Stimulated activated effector memory CD8-positive, alpha-beta T cell treated with anti-CD3 and anti-CD28 coated beads, Interleukin-12 subunit alpha, Interleukin-12 subunit beta, amount 100 ng/mL, for 72 hours (primary cell): ENCODE measurements around the gene SLC31A1.
"Not testable (repeated sequence)": the region's sequence is repeated elsewhere in the genome, so short reads cannot be mapped to it uniquely, and the experiment has no call there.

Source experiments
- ATAC-seq: fragments of 150-1000 bp; cut with Tn5 transposase; 2 replicates; pipeline ENCODE4 v1.10.0; 2021
- DNase-seq, 2 donors: peaks; one replicate each; pipeline ENCODE4 v3.0.0; 2021 to 2022; ENCODE audit warnings: low spot score in 2 of 2
- H3K27ac Mint-ChIP-seq: one replicate; pipeline ENCODE4 v1.8.0; 2022; ENCODE audit warnings: mild to moderate bottlenecking, mixed read lengths
- H3K36me3 Mint-ChIP-seq: one replicate; pipeline ENCODE4 v1.8.0; 2022; ENCODE audit warnings: mild to moderate bottlenecking, mixed read lengths
- H3K4me1 Mint-ChIP-seq: one replicate; pipeline ENCODE4 v1.8.0; 2022; ENCODE audit warnings: mixed read lengths
- H3K4me3 Mint-ChIP-seq: one replicate; pipeline ENCODE4 v1.8.0; 2022; ENCODE audit warnings: mild to moderate bottlenecking, mixed read lengths
- H3K9me3 Mint-ChIP-seq: one replicate; pipeline ENCODE4 v1.8.0; 2022; ENCODE audit warnings: mixed read lengths

Gene SLC31A1

GRCh38 chr9:113205861-113206260 is 15.5 kb upstream of the SLC31A1 start:
- H3K9me3 Mint-ChIP-seq, result no peaks in the 10 kb centered on the region
- no peak for ATAC-seq
- no peaks in the 10 kb centered on the region for H3K4me1 Mint-ChIP-seq

DNA sequence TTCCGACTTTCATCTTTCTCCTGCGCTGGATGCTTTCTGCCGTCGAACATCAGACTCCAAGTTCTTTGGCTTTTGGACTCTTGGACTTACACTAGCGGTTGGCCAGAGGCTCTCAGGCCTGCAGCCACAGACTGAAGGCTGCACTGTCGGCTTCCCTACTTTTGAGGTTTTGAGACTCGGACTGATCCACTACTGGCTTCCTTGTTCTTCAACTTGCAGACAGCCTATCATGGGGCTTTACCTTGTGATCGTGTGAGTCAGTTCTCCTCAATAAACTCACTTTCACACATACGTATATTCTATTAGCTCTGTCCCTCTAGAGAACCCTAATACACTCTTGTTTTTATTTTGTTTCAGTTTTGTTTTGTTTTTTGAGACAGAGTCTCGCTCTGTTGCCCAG is 10.5 kb upstream of the SLC31A1 start:
- Mint-ChIP-seq H3K27ac (no peak overlapping the region), H3K9me3 (no peaks in the 10 kb centered on the region), H3K36me3 (peaks cover 98% of the 10 kb centered on the region), H3K4me3 (no peak overlapping the region), H3K4me1 (peaks cover 16% of the 10 kb centered on the region)
- ATAC-seq (no peak), DNase-seq (no peak)

More at GRCh38 chr9:113205861-113206260, 15.5 kb upstream of the SLC31A1 start:
- no peak for DNase-seq
- Mint-ChIP-seq H3K36me3 (peaks cover 100% of the 10 kb centered on the region), H3K4me3 (no peak overlapping the region), H3K27ac (no peak overlapping the region)

GRCh38 chr9:113215132-113215531 is 6.2 kb upstream of the SLC31A1 start:
- H3K4me1 Mint-ChIP-seq, result peaks cover 23% of the 10 kb centered on the region
- peak; percentile 33 for ATAC-seq
- H3K36me3 Mint-ChIP-seq, result peaks cover 83% of the 10 kb centered on the region
- H3K9me3 Mint-ChIP-seq, result no peaks in the 10 kb centered on the region
- no peak for DNase-seq
- no peak overlapping the region for H3K4me3 Mint-ChIP-seq
- H3K27ac Mint-ChIP-seq, result peak overlapping the region; percentile 14

DNA sequence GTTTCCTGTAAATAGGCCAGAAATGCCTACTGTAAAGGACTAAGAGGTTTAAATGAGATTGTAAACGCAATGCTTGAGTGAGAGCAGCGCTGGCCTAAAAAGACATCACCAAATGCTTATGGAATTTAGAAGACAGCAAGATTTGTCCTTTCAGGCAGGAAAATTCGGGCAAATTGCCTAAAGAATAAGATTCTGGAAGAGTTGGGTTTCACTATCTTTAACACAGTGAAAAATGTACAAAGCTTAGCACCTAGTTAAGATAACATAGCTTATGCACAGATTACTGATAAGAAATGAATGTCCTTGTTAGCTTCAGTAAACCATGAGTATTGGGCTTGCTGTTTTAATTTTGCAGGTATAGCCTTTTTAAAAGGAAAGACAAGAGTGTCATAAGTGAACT is 4.9 kb upstream of the SLC31A1 start:
- no peak for ATAC-seq
- peaks cover 82% of the 10 kb centered on the region for H3K36me3 Mint-ChIP-seq
- no peaks in the 10 kb centered on the region for H3K9me3 Mint-ChIP-seq
- no peak overlapping the region for H3K27ac Mint-ChIP-seq
- DNase-seq, result no peak
- H3K4me1 Mint-ChIP-seq, result peaks cover 23% of the 10 kb centered on the region
- H3K4me3 Mint-ChIP-seq, result no peak overlapping the region

- DNase-seq (no peak), ATAC-seq (no peak)
- Mint-ChIP-seq H3K27ac (peak overlapping the region; percentile 95), H3K4me1 (peaks cover 29% of the 10 kb centered on the region), H3K9me3 (no peaks in the 10 kb centered on the region), H3K4me3 (peak overlapping the region; percentile 93), H3K36me3 (peaks cover 53% of the 10 kb centered on the region)
Measured at GRCh38 chr9:113219186-113219936, 2.0 kb upstream of the SLC31A1 start.

GRCh38 chr9:113219969-113220368 is 1.4 kb upstream of the SLC31A1 start:
- Mint-ChIP-seq H3K9me3 (no peaks in the 10 kb centered on the region), H3K4me1 (peaks cover 24% of the 10 kb centered on the region), H3K4me3 (peak overlapping the region; percentile 93), H3K36me3 (peaks cover 49% of the 10 kb centered on the region), H3K27ac (peak overlapping the region; percentile 95)
- ATAC-seq, result peak; percentile 81
- DNase-seq, result peak; percentile 14 to 60

DNA sequence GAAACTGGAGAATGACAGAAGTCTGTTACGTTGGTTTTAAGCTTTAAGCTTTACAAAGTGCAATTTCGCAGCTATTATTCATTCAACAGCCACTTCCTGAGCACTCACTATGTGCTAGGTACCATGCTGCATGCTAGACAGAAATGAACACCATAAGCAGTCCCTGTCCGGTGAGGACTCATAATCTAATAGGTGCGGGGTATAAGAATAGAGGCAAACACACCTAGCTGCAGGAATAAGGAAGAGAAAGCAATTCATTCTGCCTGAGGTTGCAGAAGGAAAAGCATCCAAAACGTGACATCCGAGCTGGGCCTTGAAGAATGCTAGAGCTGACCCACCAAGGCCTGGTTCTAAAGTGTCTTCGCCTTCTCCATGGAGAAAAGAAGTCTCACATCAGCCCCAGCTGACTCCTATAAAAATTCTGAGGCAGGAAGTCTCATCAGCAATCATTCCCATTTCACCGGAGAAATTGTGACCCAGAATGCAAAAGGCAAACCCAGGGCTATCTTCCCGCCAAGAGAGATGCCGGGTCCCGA is 809 bp upstream of the SLC31A1 start:
- peak in 1 of 2 donors; percentile 64 for DNase-seq

GRCh38 chr9:113221800-113222481 is 597 bp downstream of the SLC31A1 start:
- H3K36me3 Mint-ChIP-seq, result peaks cover 30% of the 10 kb centered on the region
- peak; percentile 4 for ATAC-seq
- peak overlapping the region; percentile 95 for H3K27ac Mint-ChIP-seq
- H3K4me3 Mint-ChIP-seq, result peak overlapping the region; percentile 93
- no peak for DNase-seq
- peaks cover 19% of the 10 kb centered on the region for H3K4me1 Mint-ChIP-seq
- H3K9me3 Mint-ChIP-seq, result no peaks in the 10 kb centered on the region

More for the DNA sequence above, 809 bp upstream of the SLC31A1 start:
- no peaks in the 10 kb centered on the region for H3K9me3 Mint-ChIP-seq
- peak; percentile 49 for ATAC-seq
- peaks cover 19% of the 10 kb centered on the region for H3K4me1 Mint-ChIP-seq
- H3K4me3 Mint-ChIP-seq, result peak overlapping the region; percentile 93
- H3K36me3 Mint-ChIP-seq, result peaks cover 43% of the 10 kb centered on the region
- peak overlapping the region; percentile 95 for H3K27ac Mint-ChIP-seq

DNA sequence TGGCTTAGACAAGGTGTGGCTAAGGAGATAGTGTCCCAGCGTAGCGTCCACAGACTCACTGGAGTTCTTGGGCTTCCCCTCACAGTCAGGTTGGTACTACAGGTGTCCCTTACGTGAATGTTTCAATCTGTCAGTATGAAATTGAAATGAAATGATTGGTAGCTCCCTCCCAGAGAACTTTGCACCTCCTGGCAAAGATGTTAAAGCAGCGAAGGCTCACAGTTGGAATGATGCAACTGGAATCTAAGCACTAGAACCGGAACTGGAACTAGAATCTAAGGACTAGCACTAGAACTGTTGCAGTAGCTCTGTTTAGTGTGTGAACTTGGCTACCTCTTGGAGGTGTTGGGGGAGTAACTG is 1.1 kb downstream of the SLC31A1 start:
- Mint-ChIP-seq H3K9me3 (no peaks in the 10 kb centered on the region), H3K36me3 (peaks cover 30% of the 10 kb centered on the region), H3K27ac (peak overlapping the region; percentile 95), H3K4me3 (peak overlapping the region; percentile 93), H3K4me1 (peaks cover 19% of the 10 kb centered on the region)
- no peak for ATAC-seq
- no peak for DNase-seq

DNA sequence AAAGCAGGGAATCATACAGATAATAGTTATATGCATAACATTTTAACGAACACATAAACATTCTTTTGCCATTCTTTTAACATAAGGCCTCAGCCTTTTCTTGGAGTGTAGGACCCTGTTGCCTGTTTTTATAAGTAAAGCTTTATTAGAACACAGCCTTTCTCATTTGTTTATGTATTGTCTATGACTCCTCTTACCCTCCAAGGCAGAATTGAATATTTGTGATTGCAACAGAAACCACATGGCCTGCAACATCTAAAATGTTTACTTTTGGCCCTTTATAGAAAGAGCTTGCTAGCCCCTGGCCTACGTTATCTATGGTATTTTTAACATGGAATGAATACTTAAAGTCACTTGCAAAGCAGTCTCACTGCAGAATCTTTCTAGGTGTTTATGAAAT is 2.6 kb downstream of the SLC31A1 start:
- H3K9me3 Mint-ChIP-seq, result no peaks in the 10 kb centered on the region
- peaks cover 19% of the 10 kb centered on the region for H3K4me1 Mint-ChIP-seq
- no peak for ATAC-seq
- no peak overlapping the region for H3K4me3 Mint-ChIP-seq
- peaks cover 18% of the 10 kb centered on the region for H3K36me3 Mint-ChIP-seq
- no peak overlapping the region for H3K27ac Mint-ChIP-seq
- no peak for DNase-seq

- Mint-ChIP-seq H3K27ac (no peak overlapping the region), H3K4me1 (peaks cover 6% of the 10 kb centered on the region), H3K4me3 (no peak overlapping the region), H3K36me3 (no peaks in the 10 kb centered on the region), H3K9me3 (no peaks in the 10 kb centered on the region)
- DNase-seq (no peak), ATAC-seq (no peak)
Measured at GRCh38 chr9:113227436-113227835, 6.1 kb downstream of the SLC31A1 start.

- no peak for ATAC-seq
- no peaks in the 10 kb centered on the region for H3K9me3 Mint-ChIP-seq
Measured at GRCh38 chr9:113228130-113228665, 6.9 kb downstream of the SLC31A1 start.

DNA sequence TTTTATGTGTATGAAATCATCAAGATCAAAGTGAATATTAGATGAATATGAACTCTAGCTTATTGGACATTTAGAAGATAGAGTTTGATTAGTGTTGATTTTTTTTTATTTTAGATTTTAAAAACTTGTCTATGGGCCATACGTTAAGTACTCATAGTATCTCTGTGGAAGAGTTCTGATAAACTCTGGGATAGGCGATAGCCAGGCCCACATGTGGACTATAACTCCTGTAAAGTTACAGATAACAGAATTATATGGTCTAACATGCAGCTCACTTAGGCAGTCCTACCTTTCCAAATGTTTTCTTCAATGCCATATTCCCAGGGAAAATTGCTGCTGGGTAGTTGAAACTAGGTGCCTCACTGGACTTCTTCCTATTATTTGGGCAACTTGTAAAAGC is 10.4 kb downstream of the SLC31A1 start:
- ATAC-seq, result no peak
- peak overlapping the region; percentile 29 for H3K4me3 Mint-ChIP-seq
- H3K4me1 Mint-ChIP-seq, result peaks cover 15% of the 10 kb centered on the region
- no peak for DNase-seq
- H3K27ac Mint-ChIP-seq, result peak overlapping the region; percentile 91
- no peaks in the 10 kb centered on the region for H3K36me3 Mint-ChIP-seq
- H3K9me3 Mint-ChIP-seq, result no peaks in the 10 kb centered on the region

More at GRCh38 chr9:113228130-113228665, 6.9 kb downstream of the SLC31A1 start:
- H3K4me1 Mint-ChIP-seq, result peaks cover 12% of the 10 kb centered on the region
- H3K4me3 Mint-ChIP-seq, result no peak overlapping the region
- H3K36me3 Mint-ChIP-seq, result no peaks in the 10 kb centered on the region
- H3K27ac Mint-ChIP-seq, result no peak overlapping the region
- no peak for DNase-seq

DNA sequence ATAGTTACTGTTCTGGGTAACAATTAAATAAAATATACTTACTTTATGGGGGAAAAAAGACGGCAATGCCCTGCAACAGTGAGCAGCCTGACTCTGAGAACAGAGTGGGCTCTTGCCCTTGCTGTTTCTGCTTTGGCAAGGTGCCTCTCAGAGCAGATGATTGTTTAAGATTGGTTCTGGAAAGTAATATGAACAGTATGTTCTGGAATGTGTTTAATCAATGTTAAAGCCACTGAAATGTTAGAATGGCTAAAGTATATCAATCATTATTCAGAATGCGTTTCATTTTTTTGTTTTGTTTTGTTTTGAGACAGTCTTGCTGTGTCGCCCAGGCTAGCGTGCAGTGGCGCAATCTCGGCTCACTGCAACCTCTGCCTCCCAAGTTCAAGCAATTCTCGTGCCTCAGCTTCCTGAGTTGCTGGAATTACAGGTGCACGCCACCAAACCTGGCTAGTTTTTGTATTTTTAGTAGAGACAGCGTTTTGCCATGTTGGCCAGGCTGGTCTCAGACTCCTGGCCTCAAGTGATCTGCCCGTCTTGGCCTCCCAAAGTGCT is 14.4 kb downstream of the SLC31A1 start:
- ATAC-seq, H3K36me3 Mint-ChIP-seq, DNase-seq, H3K4me3 Mint-ChIP-seq, H3K9me3 Mint-ChIP-seq, H3K27ac Mint-ChIP-seq: not testable (repeated sequence)
- peaks cover 15% of the 10 kb centered on the region for H3K4me1 Mint-ChIP-seq

- ATAC-seq, result no peak
- Mint-ChIP-seq H3K9me3 (no peaks in the 10 kb centered on the region), H3K4me1 (peaks cover 14% of the 10 kb centered on the region), H3K27ac (no peak overlapping the region), H3K36me3 (no peaks in the 10 kb centered on the region), H3K4me3 (no peak overlapping the region)
- DNase-seq, result no peak
Measured at GRCh38 chr9:113237026-113237425, 15.7 kb downstream of the SLC31A1 start.
